GM18520 (cell line): ENCODE data around the gene FSTL4.

Experiments
- ATAC-seq: cut with Tn5 transposase; IDR thresholded peaks from one replicate; pipeline ENCODE4 v1.9.1; 2021; ENCODE audit not compliant: unreplicated experiment

Gene FSTL4

GRCh38 chr5:133520991-133521706 lies 91.2 kb downstream of the FSTL4 start:
- no peak for ATAC-seq

DNA sequence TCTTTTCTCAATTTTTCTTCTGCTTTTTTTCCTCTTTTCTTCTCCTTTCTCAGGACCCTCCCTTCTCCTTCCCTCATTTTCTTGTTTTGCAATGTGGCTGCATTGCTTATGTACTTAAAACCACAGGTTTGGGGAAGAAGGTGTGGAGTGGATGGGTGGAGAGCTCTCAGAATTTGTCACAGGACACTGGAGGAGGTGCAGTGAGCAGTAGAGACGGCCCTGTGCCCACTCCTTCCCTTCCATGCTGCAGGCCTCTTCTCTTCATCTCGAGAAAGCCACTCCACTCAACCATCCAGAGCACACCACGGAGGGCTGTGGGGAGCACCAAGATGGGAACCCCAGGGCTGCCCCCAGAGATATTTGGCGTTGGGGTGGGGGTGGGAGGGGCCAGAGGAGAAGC lies 92.3 kb downstream of the FSTL4 start:
- ATAC-seq, result no peak

GRCh38 chr5:133519191-133519590 lies 93.2 kb downstream of the FSTL4 start:
- ATAC-seq, result no peak

GRCh38 chr5:133514456-133514855 lies 97.9 kb downstream of the FSTL4 start:
- no peak for ATAC-seq

DNA sequence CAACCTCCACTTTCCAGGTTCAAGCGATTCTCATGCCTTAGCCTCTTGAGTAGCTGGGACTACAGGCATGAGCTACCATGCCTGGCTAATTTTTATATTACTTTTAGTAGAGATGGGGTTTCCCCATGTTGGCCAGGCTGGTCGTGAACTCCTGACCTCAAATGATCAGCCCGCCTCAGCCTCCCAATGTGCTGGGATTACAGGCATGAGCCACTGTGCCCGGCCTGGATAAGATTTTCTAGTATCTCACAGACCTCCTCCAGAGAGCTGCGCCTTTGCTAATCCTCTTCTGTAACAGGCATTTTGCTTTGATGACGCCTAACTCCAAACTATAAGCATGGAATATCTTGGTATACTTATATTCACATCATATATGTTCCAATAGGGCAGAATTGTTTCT lies 99.4 kb downstream of the FSTL4 start:
- ATAC-seq, result no peak

- no peak for ATAC-seq
Measured at GRCh38 chr5:133511653-133512235, 100.6 kb downstream of the FSTL4 start.

DNA sequence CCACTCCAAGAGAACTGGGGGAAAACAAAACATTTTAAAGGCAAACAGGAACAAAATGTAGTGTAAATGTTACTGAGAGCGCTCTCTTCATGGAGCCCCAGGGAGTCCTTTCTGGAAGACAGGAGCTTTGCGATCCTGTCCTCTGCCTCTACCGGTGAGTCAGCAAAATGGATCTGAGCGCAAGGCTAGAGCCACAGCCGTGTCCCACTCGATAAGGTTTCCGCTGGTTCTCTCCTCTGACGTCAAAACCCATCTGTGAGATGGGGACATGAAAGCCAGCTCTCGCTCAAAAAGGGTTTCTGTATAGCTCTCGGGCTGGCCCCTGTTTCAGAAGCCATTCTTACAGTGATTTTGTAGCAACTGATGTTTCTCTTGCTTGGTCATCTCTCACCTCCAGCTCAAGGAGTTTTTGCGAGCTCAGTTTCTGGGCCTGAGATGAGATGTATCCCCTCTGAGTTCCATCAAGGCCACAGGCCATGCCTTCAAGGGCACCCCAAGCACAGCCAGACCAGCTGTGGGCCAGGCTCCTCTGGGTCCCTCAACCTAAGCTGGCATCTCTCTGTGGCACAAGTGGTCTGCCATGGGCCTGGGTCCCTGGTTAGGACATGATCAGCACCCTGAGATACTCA lies 101.6 kb downstream of the FSTL4 start:
- ATAC-seq, result no peak

DNA sequence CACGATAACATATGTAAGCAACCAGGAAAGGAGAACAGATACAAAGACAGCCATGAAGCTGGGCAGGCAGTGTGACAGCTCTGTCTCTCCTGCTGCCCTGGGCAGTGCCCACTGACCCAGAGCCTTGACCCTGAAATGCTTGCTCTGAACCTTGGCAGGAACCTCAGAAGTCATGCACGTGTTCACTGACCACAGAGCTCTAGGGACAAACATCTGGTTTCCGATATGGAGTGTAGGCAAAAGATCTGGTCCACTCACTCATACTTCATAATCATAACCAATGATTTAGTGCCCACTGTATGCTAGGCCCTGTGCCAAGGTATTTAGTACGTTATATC lies 102.6 kb downstream of the FSTL4 start:
- ATAC-seq, result no peak

- no peak for ATAC-seq
Measured at GRCh38 chr5:133508845-133509741, 103.2 kb downstream of the FSTL4 start.

- ATAC-seq, result no peak
Measured at GRCh38 chr5:133508331-133508730, 104.0 kb downstream of the FSTL4 start.

DNA sequence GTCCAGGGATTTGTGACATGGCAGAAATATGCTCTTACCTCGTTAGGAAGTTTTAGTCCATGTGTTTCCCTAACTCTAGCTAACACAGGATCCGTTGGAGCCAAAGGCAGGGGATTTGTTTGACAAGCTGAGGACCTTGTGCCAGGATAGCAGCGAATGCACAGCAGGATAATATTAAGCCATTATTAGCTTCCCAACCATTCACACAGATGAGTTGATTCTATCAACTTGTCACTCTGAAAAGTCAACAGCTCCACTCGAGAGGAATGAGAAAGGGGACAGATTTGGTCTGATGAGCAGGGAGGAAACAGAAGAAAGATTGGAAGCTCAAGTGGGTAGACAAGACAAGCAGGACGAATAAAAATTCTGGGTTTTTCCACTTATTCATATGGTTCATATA lies 106.2 kb downstream of the FSTL4 start:
- no peak for ATAC-seq

DNA sequence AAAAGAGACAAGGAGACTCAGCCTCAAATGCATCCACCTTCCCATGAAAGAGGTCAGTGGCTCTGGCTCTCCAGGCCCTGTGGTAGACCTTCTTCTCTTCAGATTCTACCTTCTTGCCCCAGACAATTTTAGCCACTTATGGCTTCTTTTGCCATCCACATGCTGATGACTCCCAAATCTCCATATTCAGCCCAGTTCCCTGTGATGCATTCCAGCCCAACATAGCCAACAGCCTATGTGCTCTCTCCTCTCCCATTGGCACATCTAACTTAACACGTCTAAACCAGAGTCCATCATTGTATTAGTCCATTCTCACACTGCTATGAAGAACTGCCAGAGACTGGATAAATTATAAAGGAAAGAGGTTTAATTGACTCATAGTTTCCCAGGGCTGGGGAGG lies 108.8 kb downstream of the FSTL4 start:
- no peak for ATAC-seq

DNA sequence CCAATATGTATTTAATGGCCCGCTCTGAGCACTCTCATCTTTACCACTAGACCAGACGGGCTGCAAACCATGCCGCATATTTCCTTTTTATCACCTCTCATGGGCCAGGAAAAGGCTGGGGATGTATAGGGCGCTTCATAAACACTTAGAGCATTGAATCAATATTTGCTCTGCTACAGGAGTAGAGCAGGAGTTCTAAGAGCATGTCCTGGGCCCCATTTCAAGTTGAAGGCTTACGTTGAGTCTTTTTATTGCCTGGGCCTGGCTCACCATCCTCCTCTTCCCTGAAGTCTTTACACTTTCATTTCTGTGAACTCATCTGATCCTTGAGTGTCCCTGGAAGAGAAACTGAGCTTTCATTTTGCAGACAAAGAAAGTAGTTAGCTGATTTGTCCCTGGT lies 112.4 kb downstream of the FSTL4 start:
- no peak for ATAC-seq

- no peak for ATAC-seq
Measured at GRCh38 chr5:133497608-133498348, 114.6 kb downstream of the FSTL4 start.

DNA sequence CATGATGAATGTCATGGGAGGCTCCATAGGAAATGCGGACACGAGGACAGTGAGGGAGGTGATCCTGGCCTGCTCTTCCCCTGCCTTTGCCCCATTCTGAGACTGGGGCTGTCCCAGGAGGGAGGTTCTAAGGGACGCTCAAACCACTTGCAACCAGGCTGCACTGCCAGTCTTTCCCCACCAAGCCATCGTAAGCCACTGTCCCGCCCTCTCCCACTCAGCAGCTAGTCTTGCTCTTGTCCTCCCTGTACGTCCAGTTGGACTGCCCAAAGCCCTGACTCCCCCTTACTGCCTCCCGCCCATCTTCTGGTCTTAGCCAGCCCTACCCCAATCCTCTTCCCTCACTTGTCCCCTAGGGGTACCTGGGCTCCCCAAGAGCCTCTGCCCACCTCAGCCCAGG lies 115.7 kb downstream of the FSTL4 start:
- no peak for ATAC-seq

DNA sequence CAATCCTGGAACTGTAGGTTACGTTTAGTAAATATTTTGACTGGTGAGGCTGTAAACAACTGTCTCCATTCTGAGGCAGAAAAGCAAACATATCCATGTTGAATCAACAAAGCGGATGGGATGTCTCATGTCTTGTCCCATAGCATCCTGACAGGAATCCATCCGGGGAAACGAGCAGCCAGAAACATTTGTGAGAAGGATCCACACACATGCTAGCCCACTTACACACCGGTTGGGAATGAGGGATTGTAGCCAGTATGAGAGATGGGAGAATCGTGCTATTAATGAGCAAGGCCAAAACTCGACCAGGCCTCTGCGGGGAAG lies 117.5 kb downstream of the FSTL4 start:
- ATAC-seq, result no peak

GRCh38 chr5:133494232-133494922 lies 118.0 kb downstream of the FSTL4 start:
- ATAC-seq, result no peak

DNA sequence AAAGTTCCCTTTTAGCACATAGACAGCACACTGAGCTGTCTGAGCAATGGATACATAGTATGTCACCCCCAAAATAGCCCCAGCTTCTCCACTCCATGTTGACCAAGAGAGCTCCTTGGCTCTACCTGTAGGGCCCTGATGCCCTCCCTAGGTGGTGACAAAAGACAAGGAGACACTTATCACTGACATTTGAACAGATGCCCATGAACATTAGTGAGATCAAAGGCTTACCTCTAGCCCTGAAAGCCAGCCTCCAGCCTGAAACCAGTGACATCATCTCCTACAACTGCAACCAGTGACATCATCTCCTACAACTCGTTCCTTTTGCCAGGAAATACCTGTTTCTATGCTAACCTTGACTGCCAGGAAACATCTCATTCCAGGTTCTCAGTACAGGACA lies 122.7 kb downstream of the FSTL4 start:
- no peak for ATAC-seq

- ATAC-seq, result no peak
Measured at GRCh38 chr5:133487093-133487492, 125.2 kb downstream of the FSTL4 start.

GRCh38 chr5:133485468-133485867 lies 126.9 kb downstream of the FSTL4 start:
- no peak for ATAC-seq
